ENCODE data around the gene PDZD11.
"Not testable (repeated sequence)": the region's sequence is repeated elsewhere in the genome, so short reads cannot be mapped to it uniquely, and the experiment has no call there.

- TF ChIP-seq, protein P1, sequence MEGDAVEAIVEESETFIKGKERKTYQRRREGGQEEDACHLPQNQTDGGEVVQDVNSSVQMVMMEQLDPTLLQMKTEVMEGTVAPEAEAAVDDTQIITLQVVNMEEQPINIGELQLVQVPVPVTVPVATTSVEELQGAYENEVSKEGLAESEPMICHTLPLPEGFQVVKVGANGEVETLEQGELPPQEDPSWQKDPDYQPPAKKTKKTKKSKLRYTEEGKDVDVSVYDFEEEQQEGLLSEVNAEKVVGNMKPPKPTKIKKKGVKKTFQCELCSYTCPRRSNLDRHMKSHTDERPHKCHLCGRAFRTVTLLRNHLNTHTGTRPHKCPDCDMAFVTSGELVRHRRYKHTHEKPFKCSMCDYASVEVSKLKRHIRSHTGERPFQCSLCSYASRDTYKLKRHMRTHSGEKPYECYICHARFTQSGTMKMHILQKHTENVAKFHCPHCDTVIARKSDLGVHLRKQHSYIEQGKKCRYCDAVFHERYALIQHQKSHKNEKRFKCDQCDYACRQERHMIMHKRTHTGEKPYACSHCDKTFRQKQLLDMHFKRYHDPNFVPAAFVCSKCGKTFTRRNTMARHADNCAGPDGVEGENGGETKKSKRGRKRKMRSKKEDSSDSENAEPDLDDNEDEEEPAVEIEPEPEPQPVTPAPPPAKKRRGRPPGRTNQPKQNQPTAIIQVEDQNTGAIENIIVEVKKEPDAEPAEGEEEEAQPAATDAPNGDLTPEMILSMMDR (conservative IDR thresholded peaks at IDR 0.05; ENCODE audit: low read depth, low read length), result not testable (repeated sequence)
- TF ChIP-seq EZH2 (IDR thresholded peaks at IDR 0.05; ENCODE audit: low read length, unreplicated experiment); EZH2phosphoT487 (IDR thresholded peaks at IDR 0.05; ENCODE audit: borderline replicate concordance, low read length): not testable (repeated sequence)
Measured at GRCh38 chrX:70323628-70324027, 33.9 kb upstream of the PDZD11 start.
